Subcutaneous abdominal adipose tissue (tissue), 5 donors: ENCODE measurements around the gene GNG7.
A peak's percentile ranks its signal among the peaks of the same experiment; 100 is the strongest.

Experiments
- H3K27ac ChIP-seq: one replicate; pipeline ENCODE4 v1.7.0; 2013; ENCODE audit warnings: low read depth, mild to moderate bottlenecking, inconsistent platforms, low read length, moderate library complexity
- H3K27me3 ChIP-seq, 5 donors: one replicate each; pipeline ENCODE4 v1.7.0; 2013; ENCODE audit warnings: low read length in 5 of 5, inconsistent platforms in 1 of 5; ENCODE audit not compliant: control insufficient read depth in 5 of 5, insufficient read depth in 4 of 5
- H3K36me3 ChIP-seq, 5 donors: one replicate each; pipeline ENCODE4 v1.7.0; 2013; ENCODE audit warnings: low read length in 5 of 5; ENCODE audit not compliant: control insufficient read depth in 5 of 5, insufficient read depth in 5 of 5
- H3K4me1 ChIP-seq, 5 donors: one replicate each; pipeline ENCODE4 v1.7.0; 2013; ENCODE audit warnings: low read length in 5 of 5, mild to moderate bottlenecking in 3 of 5, moderate library complexity in 1 of 5; ENCODE audit not compliant: control insufficient read depth in 5 of 5, insufficient read depth in 5 of 5
- H3K4me3 ChIP-seq, 5 donors: one replicate each; pipeline ENCODE4 v1.7.0; 2013; ENCODE audit warnings: low read length in 5 of 5, low read depth in 1 of 5
- H3K9ac ChIP-seq, 5 donors: one replicate each; pipeline ENCODE4 v1.7.0; 2013; ENCODE audit warnings: low read length in 5 of 5, mild to moderate bottlenecking in 4 of 5, moderate library complexity in 3 of 5
- H3K9me3 ChIP-seq, 5 donors: one replicate each; pipeline ENCODE4 v1.7.0; 2013; ENCODE audit warnings: low read length in 5 of 5; ENCODE audit not compliant: control insufficient read depth in 5 of 5
- donor health status: healthy.
- donor health status: healthy.
- donor health status: healthy.
- donor health status: healthy.
- donor health status: healthy.

GNG7 gene

DNA sequence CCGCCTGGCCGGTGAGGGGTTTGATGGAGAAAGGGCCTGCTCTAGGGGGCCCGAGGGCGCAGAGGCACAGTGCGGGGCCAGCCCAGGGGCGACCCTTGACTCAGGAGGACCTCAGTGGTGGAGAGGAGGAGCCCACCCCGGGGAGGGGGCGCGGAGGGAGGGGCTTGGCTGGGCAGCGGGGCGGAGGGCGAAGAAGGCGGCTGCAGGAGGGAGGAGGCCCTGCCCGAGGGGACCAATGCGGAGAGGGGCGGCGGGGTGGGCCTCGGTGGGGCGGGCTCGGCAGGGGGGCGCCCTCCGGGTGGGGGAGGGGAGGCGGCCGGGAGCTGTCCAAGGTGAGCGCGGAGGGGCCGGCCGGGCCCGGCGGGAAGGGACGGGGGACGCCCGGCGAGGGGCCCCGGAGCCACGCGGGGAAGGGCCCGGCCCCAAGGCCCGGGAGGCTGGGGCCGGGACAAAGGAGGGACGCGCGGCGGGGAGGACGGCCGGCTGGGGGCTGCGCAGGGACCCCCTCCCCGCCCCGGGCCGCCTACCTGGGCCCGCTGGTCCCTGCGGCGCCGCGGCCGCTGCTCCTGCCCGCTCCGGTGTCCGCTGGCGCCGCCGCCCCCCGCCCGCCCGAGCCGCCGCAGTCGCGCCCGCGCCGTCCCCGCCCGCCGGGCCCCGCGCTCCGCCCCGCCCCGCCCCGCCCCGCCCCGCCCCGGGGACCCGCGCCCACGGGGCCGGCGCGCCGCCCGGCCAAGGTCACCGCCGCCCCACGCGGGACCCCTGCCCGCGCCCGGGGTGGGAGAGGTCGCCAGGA is 18.5 kb upstream of the GNG7 start, which contains the start of gene DIRAS1:
Gene DIRAS1 (minus strand): TSS at position 596 of the 793 bp plus-strand sequence. CDS start 3,566 bp downstream, outside the sequence.
- H3K9ac ChIP-seq = no peak within 1 kb of the TSS
- no peaks in the 10 kb centered on the region for H3K36me3 ChIP-seq
- peaks cover 18 to 54% (median 41%) of the 10 kb centered on the region in 5 donors for H3K27me3 ChIP-seq
- H3K9me3 ChIP-seq = peaks cover 0 to 2% (median 1%) of the 10 kb centered on the region in 5 donors
- H3K4me3 ChIP-seq = peak within 1 kb of the TSS in 1 of 5 donors; percentile 5
- H3K27ac ChIP-seq = no peak within 1 kb of the TSS
- peaks cover 0 to 31% (median 6%) of the 10 kb centered on the region in 5 donors for H3K4me1 ChIP-seq

DNA sequence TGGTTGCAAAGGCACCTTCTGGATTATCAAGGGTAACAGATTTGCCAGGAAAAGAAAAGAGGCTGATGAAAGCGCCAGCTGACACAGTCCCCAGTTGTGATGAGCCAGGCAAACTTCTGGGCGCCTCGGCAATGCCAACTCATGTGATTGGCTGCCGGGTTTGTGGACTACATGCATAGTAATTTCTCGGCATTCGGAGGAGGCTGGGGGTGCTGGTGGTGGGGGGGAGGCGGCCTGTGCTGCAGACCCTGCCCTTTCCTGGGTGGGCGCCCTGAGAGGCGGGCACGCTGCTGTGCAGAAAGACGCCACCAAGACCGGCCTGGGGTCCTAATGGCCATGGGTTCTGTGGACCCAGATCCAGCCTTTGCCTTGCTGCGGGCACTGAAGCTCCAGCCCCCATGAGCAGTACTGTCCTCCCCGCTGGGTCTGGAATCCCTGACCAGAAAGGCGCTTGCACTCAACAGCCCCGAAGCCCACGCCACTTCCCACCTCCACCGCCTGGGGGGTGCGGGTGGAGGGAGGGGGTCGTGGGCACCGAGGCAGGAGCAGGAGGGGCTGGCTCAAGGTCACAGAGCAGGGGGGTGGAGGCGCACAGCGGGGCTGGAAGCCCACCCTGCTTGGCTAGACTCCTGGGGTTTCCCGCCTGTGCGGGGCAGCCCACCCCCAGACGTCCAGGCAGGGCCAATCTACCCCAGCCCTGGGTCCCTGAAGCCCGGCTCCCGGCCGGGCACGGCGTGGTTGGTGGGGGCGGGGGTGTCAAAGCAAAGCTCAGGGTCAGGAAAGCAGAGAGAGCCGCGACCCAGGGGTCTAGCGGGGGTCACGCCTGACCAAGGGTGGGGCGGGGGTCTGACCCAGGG is 17.7 kb upstream of the GNG7 start:
- Histone ChIP-seq H3K27ac (no peak overlapping the region), H3K27me3 (peaks cover 21 to 53% (median 40%) of the 10 kb centered on the region in 5 donors), H3K9ac (no peak overlapping the region), H3K36me3 (no peaks in the 10 kb centered on the region), H3K4me1 (peaks cover 0 to 31% (median 6%) of the 10 kb centered on the region in 5 donors), H3K9me3 (peaks cover 5 to 10% (median 9%) of the 10 kb centered on the region in 5 donors), H3K4me3 (no peak overlapping the region)

GRCh38 chr19:2719232-2719735 is 16.8 kb upstream of the GNG7 start:
- Histone ChIP-seq H3K27me3 (peaks cover 23 to 53% (median 40%) of the 10 kb centered on the region in 5 donors), H3K4me3 (no peak overlapping the region), H3K9me3 (peaks cover 5 to 15% (median 13%) of the 10 kb centered on the region in 5 donors), H3K27ac (no peak overlapping the region), H3K36me3 (no peaks in the 10 kb centered on the region), H3K9ac (no peak overlapping the region), H3K4me1 (peaks cover 0 to 31% (median 6%) of the 10 kb centered on the region in 5 donors)

GRCh38 chr19:2717638-2718541 is 15.4 kb upstream of the GNG7 start:
- Histone ChIP-seq H3K9me3 (peaks cover 5 to 15% (median 13%) of the 10 kb centered on the region in 5 donors), H3K27ac (no peak overlapping the region), H3K9ac (no peak overlapping the region), H3K36me3 (no peaks in the 10 kb centered on the region), H3K4me3 (no peak overlapping the region), H3K4me1 (peaks cover 0 to 21% (median 3%) of the 10 kb centered on the region in 5 donors), H3K27me3 (peaks cover 19 to 40% (median 33%) of the 10 kb centered on the region in 5 donors)

GRCh38 chr19:2716722-2717637 is 14.5 kb upstream of the GNG7 start:
- Histone ChIP-seq H3K36me3 (no peaks in the 10 kb centered on the region), H3K9me3 (peaks cover 5 to 15% (median 13%) of the 10 kb centered on the region in 5 donors), H3K27me3 (peaks cover 12 to 33% (median 26%) of the 10 kb centered on the region in 5 donors), H3K4me3 (no peak overlapping the region), H3K9ac (no peak overlapping the region), H3K27ac (no peak overlapping the region), H3K4me1 (peaks cover 0 to 17% (median 3%) of the 10 kb centered on the region in 5 donors)

- Histone ChIP-seq H3K36me3 (no peaks in the 10 kb centered on the region), H3K4me1 (peaks cover 0 to 12% (median 0%) of the 10 kb centered on the region in 5 donors)
Observed at GRCh38 chr19:2716275-2716650, 13.8 kb upstream of the GNG7 start.

DNA sequence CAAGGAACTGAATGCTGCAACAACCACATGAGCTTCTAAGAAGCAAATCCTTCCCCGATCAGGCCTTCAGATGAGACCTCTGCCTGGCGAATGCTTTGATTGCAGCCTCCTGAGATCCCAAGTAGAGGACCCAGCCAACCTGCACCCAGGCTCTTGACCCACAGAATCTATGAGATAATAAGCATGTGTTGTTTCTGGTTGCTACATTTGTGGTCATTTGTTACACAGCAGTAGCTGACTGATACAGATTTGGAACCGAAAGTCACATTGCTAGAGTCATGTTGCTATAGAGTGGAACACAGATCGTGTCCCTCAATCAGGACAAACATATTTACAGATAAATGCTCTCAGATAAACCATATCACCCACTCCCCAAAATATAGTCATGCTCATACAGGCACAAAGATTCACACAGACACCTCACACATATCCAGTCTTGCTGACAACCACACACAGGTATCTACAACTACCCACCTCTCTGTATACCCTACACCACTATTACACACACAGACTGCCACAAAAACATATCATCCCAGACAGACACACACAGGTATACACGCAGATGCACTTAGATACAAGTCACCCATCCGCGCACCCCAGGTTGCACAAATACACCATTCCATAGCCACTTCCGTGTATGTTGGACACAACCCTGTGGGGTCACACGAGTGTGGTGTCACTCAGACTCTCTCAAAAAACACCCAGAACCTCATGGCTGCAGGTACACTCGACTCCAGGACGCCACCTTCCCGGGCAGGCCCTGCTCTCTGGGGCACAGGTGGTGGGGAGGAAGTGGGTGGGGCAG is 13.2 kb upstream of the GNG7 start:
- H3K27me3 ChIP-seq = peaks cover 11 to 30% (median 22%) of the 10 kb centered on the region in 5 donors
- no peaks in the 10 kb centered on the region for H3K36me3 ChIP-seq
- H3K4me3 ChIP-seq = peak overlapping the region in 1 of 5 donors; percentile 12

More at GRCh38 chr19:2716275-2716650, 13.8 kb upstream of the GNG7 start:
- H3K27me3 ChIP-seq = peaks cover 12 to 30% (median 21%) of the 10 kb centered on the region in 5 donors
- H3K4me3 ChIP-seq = no peak overlapping the region
- H3K9ac ChIP-seq = no peak overlapping the region
- no peak overlapping the region for H3K27ac ChIP-seq
- peaks cover 5 to 15% (median 13%) of the 10 kb centered on the region in 5 donors for H3K9me3 ChIP-seq

More for the DNA sequence above, 13.2 kb upstream of the GNG7 start:
- H3K27ac ChIP-seq = no peak overlapping the region
- no peak overlapping the region for H3K9ac ChIP-seq
- H3K4me1 ChIP-seq = peaks cover 0 to 11% (median 0%) of the 10 kb centered on the region in 5 donors
- H3K9me3 ChIP-seq = peaks cover 5 to 15% (median 13%) of the 10 kb centered on the region in 5 donors
